GM21529 (cell line): ENCODE results near the gene RMDN2.

Experiments used
- ATAC-seq: cut with Tn5 transposase; IDR thresholded peaks from one replicate; pipeline ENCODE4 v1.9.1; 2021; ENCODE audit not compliant: unreplicated experiment

Gene RMDN2

GRCh38 chr2:37896319-37896718 is 28.8 kb upstream of the RMDN2 start:
- ATAC-seq, result no peak

GRCh38 chr2:37897511-37897910 is 27.6 kb upstream of the RMDN2 start:
- ATAC-seq, result no peak

GRCh38 chr2:37898448-37898847 is 26.6 kb upstream of the RMDN2 start:
- no peak for ATAC-seq

- ATAC-seq, result no peak
These were observed 22.1 kb upstream of the RMDN2 start for GRCh38 chr2:37902991-37903390.

- ATAC-seq, result no peak
These were observed 20.7 kb upstream of the RMDN2 start for GRCh38 chr2:37904425-37904824.

- ATAC-seq, result no peak
These were observed 20.1 kb upstream of the RMDN2 start for GRCh38 chr2:37904993-37905392.

- ATAC-seq, result no peak
These were observed 19.0 kb upstream of the RMDN2 start for GRCh38 chr2:37906131-37906530.

GRCh38 chr2:37907501-37908225 is 17.4 kb upstream of the RMDN2 start:
- ATAC-seq, result no peak

- ATAC-seq, result no peak
These were observed 13.7 kb upstream of the RMDN2 start for GRCh38 chr2:37911296-37911873.

GRCh38 chr2:37912056-37912455 is 13.0 kb upstream of the RMDN2 start:
- ATAC-seq, result no peak

GRCh38 chr2:37912616-37913015 is 12.5 kb upstream of the RMDN2 start:
- ATAC-seq, result no peak

GRCh38 chr2:37914340-37914739 is 10.7 kb upstream of the RMDN2 start:
- no peak for ATAC-seq

- no peak for ATAC-seq
These were observed 9.3 kb upstream of the RMDN2 start for GRCh38 chr2:37915773-37916172.

- ATAC-seq, result no peak
These were observed 8.5 kb upstream of the RMDN2 start for GRCh38 chr2:37916512-37917082.

- ATAC-seq, result no peak
These were observed 7.5 kb upstream of the RMDN2 start for GRCh38 chr2:37917281-37918228.

GRCh38 chr2:37918742-37919186 is 6.3 kb upstream of the RMDN2 start:
- ATAC-seq, result no peak

- no peak for ATAC-seq
These were observed 5.5 kb upstream of the RMDN2 start for GRCh38 chr2:37919631-37920032.

- no peak for ATAC-seq
These were observed 4.5 kb upstream of the RMDN2 start for GRCh38 chr2:37920570-37920969.

GRCh38 chr2:37921781-37922180 is 3.3 kb upstream of the RMDN2 start:
- no peak for ATAC-seq

GRCh38 chr2:37923308-37924055 is 1.6 kb upstream of the RMDN2 start:
- ATAC-seq, result no peak

- ATAC-seq, result no peak
These were observed 1.5 kb downstream of the RMDN2 start for GRCh38 chr2:37926635-37927034.
